Measurements from ENCODE around the gene ARID4B. TPM values are rescaled to one million over a fixed set of nuclear protein-coding genes. Genes with fewer than 3 reads are reported as not detected.

Gene ARID4B
- polyA plus RNA-seq, 1 donor from 2014 or later = 49.3 TPM

- Histone ChIP-seq H3K79me2 (replicated peaks; ENCODE audit: insufficient read depth, low read length) (no peaks in the 10 kb centered on the region), H3K36me3 (ENCODE audit: insufficient read depth, low read length) (peaks cover 4% of the 10 kb centered on the region), H3K27me3 (ENCODE audit: insufficient read depth, low read depth, low read length) (no peaks in the 10 kb centered on the region), H3F3A (ENCODE audit: insufficient read depth, low read length, poor library complexity, severe bottlenecking) (no peaks in the 10 kb centered on the region), H3K9ac (ENCODE audit: low read length) (no peak overlapping the region), H2AFZ (ENCODE audit: low read depth, low read length) (no peak overlapping the region), H3K9me3 (ENCODE audit: low read length) (no peaks in the 10 kb centered on the region), H3K9me2 (ENCODE audit: insufficient read depth, low read length) (no peaks in the 10 kb centered on the region), H3K4me2 (ENCODE audit: low read length) (no peak overlapping the region), H3K4me3 (ENCODE audit: low read length) (no peak overlapping the region), H3K27ac (ENCODE audit: low read length) (no peak overlapping the region), H4K20me1 (ENCODE audit: insufficient read depth) (no peaks in the 10 kb centered on the region)
- TF ChIP-seq TAF1 (IDR thresholded peaks at IDR 0.05; ENCODE audit: low read depth) (no peak), CTCF (IDR thresholded peaks at IDR 0.05; ENCODE audit: poor library complexity, severe bottlenecking) (no peak), SMC3 (conservative IDR thresholded peaks at IDR 0.05; ENCODE audit: poor library complexity) (no peak), MXI1 (conservative IDR thresholded peaks at IDR 0.05; ENCODE audit: poor library complexity, severe bottlenecking) (no peak), POLR2AphosphoS5 (IDR thresholded peaks at IDR 0.05) (no peak), RAD21 (conservative IDR thresholded peaks at IDR 0.05) (no peak), EZH2 (IDR thresholded peaks at IDR 0.05; ENCODE audit: borderline replicate concordance, insufficient read depth, low read length, poor library complexity, severe bottlenecking) (no peak), EP300 (conservative IDR thresholded peaks at IDR 0.05; ENCODE audit: poor library complexity, severe bottlenecking) (no peak)
- TF ChIP-seq, protein P1, sequence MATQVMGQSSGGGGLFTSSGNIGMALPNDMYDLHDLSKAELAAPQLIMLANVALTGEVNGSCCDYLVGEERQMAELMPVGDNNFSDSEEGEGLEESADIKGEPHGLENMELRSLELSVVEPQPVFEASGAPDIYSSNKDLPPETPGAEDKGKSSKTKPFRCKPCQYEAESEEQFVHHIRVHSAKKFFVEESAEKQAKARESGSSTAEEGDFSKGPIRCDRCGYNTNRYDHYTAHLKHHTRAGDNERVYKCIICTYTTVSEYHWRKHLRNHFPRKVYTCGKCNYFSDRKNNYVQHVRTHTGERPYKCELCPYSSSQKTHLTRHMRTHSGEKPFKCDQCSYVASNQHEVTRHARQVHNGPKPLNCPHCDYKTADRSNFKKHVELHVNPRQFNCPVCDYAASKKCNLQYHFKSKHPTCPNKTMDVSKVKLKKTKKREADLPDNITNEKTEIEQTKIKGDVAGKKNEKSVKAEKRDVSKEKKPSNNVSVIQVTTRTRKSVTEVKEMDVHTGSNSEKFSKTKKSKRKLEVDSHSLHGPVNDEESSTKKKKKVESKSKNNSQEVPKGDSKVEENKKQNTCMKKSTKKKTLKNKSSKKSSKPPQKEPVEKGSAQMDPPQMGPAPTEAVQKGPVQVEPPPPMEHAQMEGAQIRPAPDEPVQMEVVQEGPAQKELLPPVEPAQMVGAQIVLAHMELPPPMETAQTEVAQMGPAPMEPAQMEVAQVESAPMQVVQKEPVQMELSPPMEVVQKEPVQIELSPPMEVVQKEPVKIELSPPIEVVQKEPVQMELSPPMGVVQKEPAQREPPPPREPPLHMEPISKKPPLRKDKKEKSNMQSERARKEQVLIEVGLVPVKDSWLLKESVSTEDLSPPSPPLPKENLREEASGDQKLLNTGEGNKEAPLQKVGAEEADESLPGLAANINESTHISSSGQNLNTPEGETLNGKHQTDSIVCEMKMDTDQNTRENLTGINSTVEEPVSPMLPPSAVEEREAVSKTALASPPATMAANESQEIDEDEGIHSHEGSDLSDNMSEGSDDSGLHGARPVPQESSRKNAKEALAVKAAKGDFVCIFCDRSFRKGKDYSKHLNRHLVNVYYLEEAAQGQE (IDR thresholded peaks at IDR 0.05; ENCODE audit: borderline replicate concordance) = no peak
Observed at GRCh38 chr1:235342471-235342870, 14.5 kb upstream of the ARID4B start.

DNA sequence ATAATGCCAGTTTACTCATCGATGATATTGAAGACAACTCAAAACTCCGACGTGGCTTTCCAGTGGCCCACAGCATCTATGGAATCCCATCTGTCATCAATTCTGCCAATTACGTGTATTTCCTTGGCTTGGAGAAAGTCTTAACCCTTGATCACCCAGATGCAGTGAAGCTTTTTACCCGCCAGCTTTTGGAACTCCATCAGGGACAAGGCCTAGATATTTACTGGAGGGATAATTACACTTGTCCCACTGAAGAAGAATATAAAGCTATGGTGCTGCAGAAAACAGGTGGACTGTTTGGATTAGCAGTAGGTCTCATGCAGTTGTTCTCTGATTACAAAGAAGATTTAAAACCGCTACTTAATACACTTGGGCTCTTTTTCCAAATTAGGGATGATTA lies 14.1 kb upstream of the ARID4B start:
- TF ChIP-seq POLR2AphosphoS5 (IDR thresholded peaks at IDR 0.05) (no peak), CTCF (IDR thresholded peaks at IDR 0.05; ENCODE audit: poor library complexity, severe bottlenecking) (no peak), MXI1 (conservative IDR thresholded peaks at IDR 0.05; ENCODE audit: poor library complexity, severe bottlenecking) (no peak), EP300 (conservative IDR thresholded peaks at IDR 0.05; ENCODE audit: poor library complexity, severe bottlenecking) (no peak), EZH2 (IDR thresholded peaks at IDR 0.05; ENCODE audit: borderline replicate concordance, insufficient read depth, low read length, poor library complexity, severe bottlenecking) (no peak), TAF1 (IDR thresholded peaks at IDR 0.05; ENCODE audit: low read depth) (no peak), RAD21 (conservative IDR thresholded peaks at IDR 0.05) (no peak), SMC3 (conservative IDR thresholded peaks at IDR 0.05; ENCODE audit: poor library complexity) (no peak)
- TF ChIP-seq, protein P1 (IDR thresholded peaks at IDR 0.05; ENCODE audit: borderline replicate concordance) = no peak
- Histone ChIP-seq H3K79me2 (replicated peaks; ENCODE audit: insufficient read depth, low read length) (no peaks in the 10 kb centered on the region), H2AFZ (ENCODE audit: low read depth, low read length) (no peak overlapping the region), H3K4me3 (ENCODE audit: low read length) (no peak overlapping the region), H3K9ac (ENCODE audit: low read length) (no peak overlapping the region), H3F3A (ENCODE audit: insufficient read depth, low read length, poor library complexity, severe bottlenecking) (no peaks in the 10 kb centered on the region), H3K4me2 (ENCODE audit: low read length) (no peak overlapping the region), H3K36me3 (ENCODE audit: insufficient read depth, low read length) (peaks cover 4% of the 10 kb centered on the region), H3K9me2 (ENCODE audit: insufficient read depth, low read length) (no peaks in the 10 kb centered on the region), H3K9me3 (ENCODE audit: low read length) (no peaks in the 10 kb centered on the region), H3K27me3 (ENCODE audit: insufficient read depth, low read depth, low read length) (no peaks in the 10 kb centered on the region), H3K27ac (ENCODE audit: low read length) (no peak overlapping the region), H4K20me1 (ENCODE audit: insufficient read depth) (no peaks in the 10 kb centered on the region)

All from neural cell (in vitro differentiated cells).